ENCODE measurements around the gene WDR47. TPM values are rescaled to one million over a fixed set of nuclear protein-coding genes. Genes with fewer than 3 reads are reported as not detected.

WDR47 gene
- total RNA-seq, 1 donor from 2014 or later: 25.2 TPM

GRCh38 chr1:108962681-108963051, 79.2 kb downstream of the WDR47 start:
- Mint-ChIP-seq H3K27me3 (ENCODE audit: unreplicated experiment) (no peaks in the 10 kb centered on the region), H3K4me1 (ENCODE audit: unreplicated experiment) (peaks cover 25% of the 10 kb centered on the region), H3K36me3 (ENCODE audit: unreplicated experiment) (peaks cover 9% of the 10 kb centered on the region), H3K4me3 (ENCODE audit: unreplicated experiment) (peak overlapping the region; percentile 85), H3K27ac (ENCODE audit: unreplicated experiment) (peak overlapping the region; percentile 93), H3K9me3 (ENCODE audit: unreplicated experiment) (no peaks in the 10 kb centered on the region)
- TF ChIP-seq CTCF (IDR thresholded peaks at IDR 0.05): no peak
- no peak for DNase-seq (ENCODE audit: extremely low spot score, unreplicated experiment)

- Mint-ChIP-seq H3K27ac (ENCODE audit: unreplicated experiment) (peak overlapping the region; percentile 93), H3K27me3 (ENCODE audit: unreplicated experiment) (no peaks in the 10 kb centered on the region), H3K4me3 (ENCODE audit: unreplicated experiment) (peak overlapping the region; percentile 85), H3K9me3 (ENCODE audit: unreplicated experiment) (no peaks in the 10 kb centered on the region), H3K36me3 (ENCODE audit: unreplicated experiment) (peaks cover 7% of the 10 kb centered on the region), H3K4me1 (ENCODE audit: unreplicated experiment) (peaks cover 26% of the 10 kb centered on the region)
- TF ChIP-seq CTCF (IDR thresholded peaks at IDR 0.05): no peak
- DNase-seq (ENCODE audit: extremely low spot score, unreplicated experiment): no peak
These were observed 80.0 kb downstream of the WDR47 start for GRCh38 chr1:108961752-108962486.

GRCh38 chr1:108961198-108961597, 80.7 kb downstream of the WDR47 start:
- no peak overlapping the region for H3K27ac Mint-ChIP-seq (ENCODE audit: unreplicated experiment)
- TF ChIP-seq CTCF (IDR thresholded peaks at IDR 0.05): no peak
- peaks cover 8% of the 10 kb centered on the region for H3K36me3 Mint-ChIP-seq (ENCODE audit: unreplicated experiment)
- no peaks in the 10 kb centered on the region for H3K27me3 Mint-ChIP-seq (ENCODE audit: unreplicated experiment)
- H3K4me3 Mint-ChIP-seq (ENCODE audit: unreplicated experiment): no peak overlapping the region
- peaks cover 26% of the 10 kb centered on the region for H3K4me1 Mint-ChIP-seq (ENCODE audit: unreplicated experiment)
- no peaks in the 10 kb centered on the region for H3K9me3 Mint-ChIP-seq (ENCODE audit: unreplicated experiment)
- no peak for DNase-seq (ENCODE audit: extremely low spot score, unreplicated experiment)

- TF ChIP-seq CTCF (IDR thresholded peaks at IDR 0.05): no peak
- peaks cover 12% of the 10 kb centered on the region for H3K36me3 Mint-ChIP-seq (ENCODE audit: unreplicated experiment)
- peaks cover 26% of the 10 kb centered on the region for H3K4me1 Mint-ChIP-seq (ENCODE audit: unreplicated experiment)
- no peak overlapping the region for H3K4me3 Mint-ChIP-seq (ENCODE audit: unreplicated experiment)
- no peak overlapping the region for H3K27ac Mint-ChIP-seq (ENCODE audit: unreplicated experiment)
- H3K27me3 Mint-ChIP-seq (ENCODE audit: unreplicated experiment): no peaks in the 10 kb centered on the region
- DNase-seq (ENCODE audit: extremely low spot score, unreplicated experiment): no peak
- H3K9me3 Mint-ChIP-seq (ENCODE audit: unreplicated experiment): no peaks in the 10 kb centered on the region
These were observed 81.2 kb downstream of the WDR47 start for GRCh38 chr1:108960719-108961118.

DNA sequence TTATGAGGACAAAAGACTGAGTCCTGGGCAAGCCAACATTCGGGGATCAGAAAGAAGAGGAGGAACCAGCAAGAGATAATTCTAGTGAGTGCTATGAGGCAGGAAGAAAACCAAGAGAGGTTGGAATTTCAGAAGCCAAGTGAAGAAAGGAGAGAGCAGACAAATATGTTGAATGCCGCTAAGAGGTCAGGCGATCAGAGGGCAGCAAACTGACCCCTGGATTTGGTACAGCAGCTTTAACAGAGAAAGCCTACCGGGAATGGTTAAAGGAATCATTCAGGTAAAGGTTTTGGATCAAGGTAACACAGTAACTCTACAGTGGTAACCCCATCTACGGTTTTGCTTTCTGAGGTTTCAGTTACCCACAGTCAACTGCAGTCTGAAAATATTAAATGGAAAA, 84.0 kb downstream of the WDR47 start:
- peaks cover 18% of the 10 kb centered on the region for H3K4me1 Mint-ChIP-seq (ENCODE audit: unreplicated experiment)
- no peak overlapping the region for H3K27ac Mint-ChIP-seq (ENCODE audit: unreplicated experiment)
- H3K36me3 Mint-ChIP-seq (ENCODE audit: unreplicated experiment): peaks cover 16% of the 10 kb centered on the region
- H3K9me3 Mint-ChIP-seq (ENCODE audit: unreplicated experiment): no peaks in the 10 kb centered on the region
- no peak for DNase-seq (ENCODE audit: extremely low spot score, unreplicated experiment)
- H3K27me3 Mint-ChIP-seq (ENCODE audit: unreplicated experiment): no peaks in the 10 kb centered on the region
- TF ChIP-seq CTCF (IDR thresholded peaks at IDR 0.05): no peak
- no peak overlapping the region for H3K4me3 Mint-ChIP-seq (ENCODE audit: unreplicated experiment)

All from osteocyte (in vitro differentiated cells).